CD14-positive monocyte (primary cell): ENCODE measurements around the gene NXPH4. TPM values are rescaled to one million over a fixed set of nuclear protein-coding genes. Genes with fewer than 3 reads are reported as not detected.

Experiments used
- DNase-seq, 3 donors: peaks; one replicate each; pipeline ENCODE4 v3.0.0-alpha.2; 2011 to 2022
- H2AFZ ChIP-seq: 2 replicates; pipeline ENCODE4 v1.6.0; 2012; ENCODE audit warnings: mild to moderate bottlenecking, low read depth, low read length, inconsistent platforms; ENCODE audit not compliant: insufficient read depth, poor library complexity, severe bottlenecking
- H3K27ac ChIP-seq, 2 donors: 1 replicate in 1 of 2; 2 replicates in 1 of 2; pipeline ENCODE4 v1.5.1; 2012 to 2013; ENCODE audit warnings: low read length in 2 of 2, control low read depth in 1 of 2, inconsistent platforms in 1 of 2, low read depth in 1 of 2, mild to moderate bottlenecking in 1 of 2
- H3K27me3 ChIP-seq, 2 donors: one replicate each; pipeline versions ENCODE4 v1.6.0 to v1.6.1; 2011 to 2013; ENCODE audit warnings: low read length in 2 of 2; ENCODE audit not compliant: control insufficient read depth in 2 of 2, insufficient read depth in 2 of 2
- H3K36me3 ChIP-seq, 2 donors: replicated peaks in 1 of 2; 1 replicate in 1 of 2; 2 replicates in 1 of 2; pipeline versions ENCODE4 v1.5.1 to v1.6.1; 2012 to 2013; ENCODE audit warnings: low read length in 2 of 2, control low read depth in 1 of 2, inconsistent platforms in 1 of 2, mild to moderate bottlenecking in 1 of 2; ENCODE audit not compliant: insufficient read depth in 2 of 2, control insufficient read depth in 1 of 2
- H3K4me1 ChIP-seq, 2 donors: 1 replicate in 1 of 2; 2 replicates in 1 of 2; pipeline versions ENCODE4 v1.5.1 to v1.6.1; 2012 to 2013; ENCODE audit warnings: low read length in 2 of 2, control low read depth in 1 of 2, inconsistent platforms in 1 of 2, mild to moderate bottlenecking in 1 of 2, moderate library complexity in 1 of 2; ENCODE audit not compliant: insufficient read depth in 2 of 2, control insufficient read depth in 1 of 2
- H3K4me2 ChIP-seq: replicated peaks from 2 replicates; pipeline ENCODE3; 2012; ENCODE audit warnings: low read length, moderate library complexity, mild to moderate bottlenecking; ENCODE audit not compliant: poor library complexity, severe bottlenecking; ENCODE audit errors: extremely low read depth
- H3K4me3 ChIP-seq, 3 experiments: fragments of 200-600 bp in 1 of 3; sonication (generic) in 1 of 3; replicated peaks in 1 of 3; 1 replicate in 2 of 3; 2 replicates in 1 of 3; pipeline ENCODE4 v1.5.1; 2011 to 2013; ENCODE audit warnings: low read length in 3 of 3, mild to moderate bottlenecking in 3 of 3, control low read depth in 2 of 3, low read depth in 2 of 3, inconsistent platforms in 1 of 3, moderate library complexity in 1 of 3
- H3K79me2 ChIP-seq: 2 replicates; pipeline ENCODE4 v1.6.0; 2012; ENCODE audit warnings: mild to moderate bottlenecking, control low read depth, inconsistent platforms, low read length, moderate library complexity; ENCODE audit not compliant: insufficient read depth
- H3K9ac ChIP-seq: 2 replicates; pipeline ENCODE4 v1.6.0; 2017; ENCODE audit warnings: low read length, mild to moderate bottlenecking; ENCODE audit not compliant: insufficient read depth, poor library complexity, severe bottlenecking
- H3K9me3 ChIP-seq, 2 donors: replicated peaks in 1 of 2; 1 replicate in 1 of 2; 2 replicates in 1 of 2; pipeline versions ENCODE4 v1.5.1 to v1.6.1; 2012 to 2013; ENCODE audit warnings: low read length in 2 of 2, control low read depth in 1 of 2; ENCODE audit not compliant: control insufficient read depth in 1 of 2, insufficient read depth in 1 of 2
- H4K20me1 ChIP-seq: 2 replicates; pipeline ENCODE4 v1.6.0; 2012; ENCODE audit warnings: mild to moderate bottlenecking, low read length, control low read depth, moderate library complexity; ENCODE audit not compliant: insufficient read depth
- H3K27ac Mint-ChIP-seq, 7 donors: one replicate each; pipeline ENCODE4 v1.8.0; 2020; ENCODE audit warnings: mild to moderate bottlenecking in 7 of 7, mixed read lengths in 7 of 7, moderate library complexity in 6 of 7, inconsistent platforms in 2 of 7
- H3K27me3 Mint-ChIP-seq, 3 donors: one replicate each; pipeline ENCODE4 v1.8.0; 2021 to 2022; ENCODE audit warnings: low read depth in 3 of 3, mild to moderate bottlenecking in 3 of 3, mixed read lengths in 3 of 3, moderate library complexity in 3 of 3, inconsistent platforms in 1 of 3
- H3K36me3 Mint-ChIP-seq, 2 donors: one replicate each; pipeline ENCODE4 v1.8.0; 2020; ENCODE audit warnings: mixed read lengths in 2 of 2, inconsistent platforms in 1 of 2, mild to moderate bottlenecking in 1 of 2
- H3K4me1 Mint-ChIP-seq: one replicate; pipeline ENCODE4 v1.8.0; 2020; ENCODE audit warnings: mild to moderate bottlenecking, mixed read lengths
- H3K4me3 Mint-ChIP-seq, 2 donors: one replicate each; pipeline ENCODE4 v1.8.0; 2020; ENCODE audit warnings: mild to moderate bottlenecking in 2 of 2, mixed read lengths in 2 of 2, moderate library complexity in 1 of 2
- H3K9me3 Mint-ChIP-seq, 7 donors: one replicate each; pipeline ENCODE4 v1.8.0; 2020 to 2022; ENCODE audit warnings: mixed read lengths in 7 of 7, mild to moderate bottlenecking in 6 of 7, moderate library complexity in 6 of 7, inconsistent platforms in 2 of 7
- CTCF ChIP-seq: fragments of 200-600 bp; IDR thresholded peaks from one replicate; pipeline ENCODE4 v1.8.0; 2022; ENCODE audit warnings: antibody characterized with exemption, mild to moderate bottlenecking
- WGBS: methylation state at CpG from one replicate; pipeline ENCODE4 v1.1.5; 2013; ENCODE audit warnings: missing lambda C conversion rate; ENCODE audit not compliant: insufficient coverage; 5-methylcytosine and 5-hydroxymethylcytosine counted together
- intact Hi-C, 2 donors: fragments of 100-400 bp; cut with micrococcal nuclease; formaldehyde crosslinking; loops; one replicate each; pipeline versions ENCODE4 v1.15.0 to v1.15.1; 2023
- polyA plus RNA-seq, 3 donors: library from polyadenylated mRNA; depleted of rRNA in 1 of 3; unstranded in 2 of 3; stranded (reverse) in 1 of 3; fragments of 300-500 nt in 2 of 3; fragments of >200 nt in 1 of 3; fragmentation: Illumina TruSeq in 2 of 3; gene quantifications; 1 replicate in 2 of 3; 2 replicates in 1 of 3; pipeline ENCODE4 v1.2.3, GENCODE V29; 2012 to 2021

NXPH4 gene
- polyA plus RNA-seq, 3 donors: not detected

GRCh38 chr12:57194253-57194652 lies 22.3 kb upstream of the NXPH4 start:
- Mint-ChIP-seq H3K4me1 (no peaks in the 10 kb centered on the region), H3K4me3 (no peak overlapping the region), H3K36me3 (peaks cover 98 to 100% of the 10 kb centered on the region in 2 donors), H3K9me3 (peaks cover 0 to 4% (median 2%) of the 10 kb centered on the region in 7 donors), H3K27ac (no peak overlapping the region), H3K27me3 (peaks cover 1 to 20% (median 5%) of the 10 kb centered on the region in 3 donors)
- Histone ChIP-seq H3K9ac (no peak overlapping the region), H3K4me1 (no peaks in the 10 kb centered on the region), H2AFZ (no peak overlapping the region), H3K9me3 (no peaks in the 10 kb centered on the region), H4K20me1 (peaks cover 100% of the 10 kb centered on the region), H3K79me2 (no peaks in the 10 kb centered on the region), H3K36me3 (peaks cover 98 to 100% of the 10 kb centered on the region in 2 donors), H3K27ac (no peak overlapping the region), H3K4me3 (no peak overlapping the region), H3K4me2 (no peak overlapping the region), H3K27me3 (no peaks in the 10 kb centered on the region)
- TF ChIP-seq CTCF: no peak
- WGBS: 97% methylated on average over 12 of the region's 18 CpGs
- intact Hi-C loops: no loop called here
- DNase-seq: no peak

GRCh38 chr12:57195186-57195585 lies 21.4 kb upstream of the NXPH4 start:
- Histone ChIP-seq H2AFZ (no peak overlapping the region), H3K4me2 (no peak overlapping the region), H3K4me3 (no peak overlapping the region), H3K27me3 (no peaks in the 10 kb centered on the region), H3K9me3 (no peaks in the 10 kb centered on the region), H3K4me1 (no peaks in the 10 kb centered on the region), H3K36me3 (peaks cover 100% of the 10 kb centered on the region in 2 donors), H3K27ac (no peak overlapping the region), H3K9ac (no peak overlapping the region), H3K79me2 (no peaks in the 10 kb centered on the region), H4K20me1 (peaks cover 100% of the 10 kb centered on the region)
- Mint-ChIP-seq H3K27me3 (peaks cover 1 to 21% (median 5%) of the 10 kb centered on the region in 3 donors), H3K9me3 (peaks cover 0 to 4% (median 1%) of the 10 kb centered on the region in 7 donors), H3K27ac (no peak overlapping the region), H3K4me3 (no peak overlapping the region), H3K36me3 (peaks cover 98 to 100% of the 10 kb centered on the region in 2 donors), H3K4me1 (no peaks in the 10 kb centered on the region)
- 87% methylated on average over 12 of the region's 19 CpGs for WGBS
- no peak for DNase-seq
- no peak for TF ChIP-seq CTCF
- intact Hi-C loops: no loop called here
